Effector memory CD8-positive, alpha-beta T cell (primary cell): Measurements from ENCODE around the gene KLF2.

Experiments
- ATAC-seq: fragments of 150-1000 bp; cut with Tn5 transposase; replicated peaks from 2 replicates; pipeline ENCODE4 v1.10.0; 2021; ENCODE audit warnings: mild to moderate bottlenecking, moderate library complexity
- DNase-seq, 3 experiments: peaks; one replicate each; pipeline ENCODE4 v3.0.0; 2021
- H3K27ac Mint-ChIP-seq, 2 donors: one replicate each; pipeline ENCODE4 v1.8.0; 2022; ENCODE audit warnings: mild to moderate bottlenecking in 2 of 2, mixed read lengths in 2 of 2, moderate library complexity in 2 of 2
- H3K27me3 Mint-ChIP-seq, 2 donors: one replicate each; pipeline ENCODE4 v1.8.0; 2022; ENCODE audit warnings: mixed read lengths in 2 of 2
- H3K36me3 Mint-ChIP-seq: one replicate; pipeline ENCODE4 v1.8.0; 2022; ENCODE audit warnings: mild to moderate bottlenecking, moderate library complexity, mixed read lengths; ENCODE audit not compliant: insufficient read depth
- H3K4me1 Mint-ChIP-seq, 2 donors: one replicate each; pipeline ENCODE4 v1.8.0; 2022; ENCODE audit warnings: low read depth in 2 of 2, mixed read lengths in 2 of 2
- H3K4me3 Mint-ChIP-seq, 2 donors: one replicate each; pipeline ENCODE4 v1.8.0; 2022; ENCODE audit warnings: mild to moderate bottlenecking in 2 of 2, mixed read lengths in 2 of 2, moderate library complexity in 2 of 2
- H3K9me3 Mint-ChIP-seq, 2 donors: one replicate each; pipeline ENCODE4 v1.8.0; 2022; ENCODE audit warnings: mixed read lengths in 2 of 2

KLF2 gene

DNA sequence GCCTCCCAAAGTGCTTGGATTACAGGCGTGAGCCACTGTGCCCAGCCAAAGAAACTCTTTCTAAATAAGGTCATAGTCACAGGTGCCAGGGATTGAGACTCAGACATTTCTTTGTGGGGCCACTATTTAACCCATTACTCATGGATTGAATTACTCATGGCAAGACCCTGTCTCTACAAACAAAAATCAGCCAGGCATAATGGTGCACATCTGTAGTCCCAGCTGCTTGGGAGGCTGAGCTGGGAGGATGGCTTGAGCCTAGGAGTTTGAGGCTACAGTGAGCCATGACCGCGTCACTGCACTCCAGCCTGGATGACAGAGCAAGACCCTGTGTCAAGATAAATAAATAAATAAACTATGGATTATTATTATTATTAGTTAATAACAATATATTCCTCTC lies 3.6 kb upstream of the KLF2 start:
- DNase-seq = no peak
- Mint-ChIP-seq H3K4me1 (peaks cover 23 to 24% of the 10 kb centered on the region in 2 donors), H3K27me3 (no peaks in the 10 kb centered on the region), H3K9me3 (no peaks in the 10 kb centered on the region), H3K4me3 (no peak overlapping the region), H3K27ac (no peak overlapping the region), H3K36me3 (peaks cover 28% of the 10 kb centered on the region)
- no peak for ATAC-seq

DNA sequence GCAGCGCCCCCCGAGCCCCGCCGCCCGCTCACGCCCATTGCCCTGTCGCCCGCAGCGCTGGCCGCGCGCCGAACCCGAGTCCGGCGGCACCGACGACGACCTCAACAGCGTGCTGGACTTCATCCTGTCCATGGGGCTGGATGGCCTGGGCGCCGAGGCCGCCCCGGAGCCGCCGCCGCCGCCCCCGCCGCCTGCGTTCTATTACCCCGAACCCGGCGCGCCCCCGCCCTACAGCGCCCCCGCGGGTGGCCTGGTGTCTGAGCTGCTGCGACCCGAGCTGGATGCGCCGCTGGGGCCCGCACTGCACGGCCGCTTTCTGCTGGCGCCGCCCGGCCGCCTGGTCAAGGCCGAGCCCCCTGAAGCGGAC lies 518 bp downstream of the KLF2 start:
- Mint-ChIP-seq H3K4me3 (peak overlapping the region; percentile 52 to 85), H3K27me3 (no peaks in the 10 kb centered on the region), H3K36me3 (peaks cover 68% of the 10 kb centered on the region), H3K27ac (peak overlapping the region; percentile 99), H3K4me1 (peaks cover 47 to 50% of the 10 kb centered on the region in 2 donors), H3K9me3 (peaks cover 0 to 1% of the 10 kb centered on the region in 2 donors)
- peak; percentile 55 to 57 (median 56) for DNase-seq
- ATAC-seq = no peak

- peaks cover 0 to 1% of the 10 kb centered on the region in 2 donors for H3K9me3 Mint-ChIP-seq
- H3K4me3 Mint-ChIP-seq = peak overlapping the region; percentile 97 to 100
- peaks cover 52 to 56% of the 10 kb centered on the region in 2 donors for H3K4me1 Mint-ChIP-seq
- ATAC-seq = no peak
- peak in 2 of 3 experiments; percentile 57 to 65 for DNase-seq
- H3K27ac Mint-ChIP-seq = peak overlapping the region; percentile 100
- H3K36me3 Mint-ChIP-seq = peaks cover 74% of the 10 kb centered on the region
- no peaks in the 10 kb centered on the region for H3K27me3 Mint-ChIP-seq
Observed at GRCh38 chr19:16325641-16326400, 1.2 kb downstream of the KLF2 start.

- ATAC-seq (no peak), DNase-seq (peak; percentile 50 to 59 (median 56))
- peak overlapping the region; percentile 97 to 100 for H3K4me3 Mint-ChIP-seq
- peaks cover 0 to 1% of the 10 kb centered on the region in 2 donors for H3K9me3 Mint-ChIP-seq
- H3K36me3 Mint-ChIP-seq = peaks cover 82% of the 10 kb centered on the region
- no peaks in the 10 kb centered on the region for H3K27me3 Mint-ChIP-seq
- peaks cover 59% of the 10 kb centered on the region in 2 donors for H3K4me1 Mint-ChIP-seq
- H3K27ac Mint-ChIP-seq = peak overlapping the region; percentile 100
Observed at GRCh38 chr19:16326401-16327168, 2.0 kb downstream of the KLF2 start.

GRCh38 chr19:16327169-16327475 lies 2.5 kb downstream of the KLF2 start:
- peaks cover 87% of the 10 kb centered on the region for H3K36me3 Mint-ChIP-seq
- H3K27me3 Mint-ChIP-seq = no peaks in the 10 kb centered on the region
- ATAC-seq (no peak), DNase-seq (peak in 2 of 3 experiments; percentile 42 to 43)
- peak overlapping the region; percentile 100 for H3K27ac Mint-ChIP-seq
- peak overlapping the region; percentile 97 to 100 for H3K4me3 Mint-ChIP-seq
- peaks cover 0 to 1% of the 10 kb centered on the region in 2 donors for H3K9me3 Mint-ChIP-seq
- peaks cover 60 to 63% of the 10 kb centered on the region in 2 donors for H3K4me1 Mint-ChIP-seq

- Mint-ChIP-seq H3K36me3 (peaks cover 91% of the 10 kb centered on the region), H3K27me3 (no peaks in the 10 kb centered on the region), H3K4me3 (peak overlapping the region; percentile 97 to 100), H3K27ac (peak overlapping the region; percentile 100), H3K9me3 (peaks cover 0 to 1% of the 10 kb centered on the region in 2 donors), H3K4me1 (peaks cover 62 to 64% of the 10 kb centered on the region in 2 donors)
- no peak for ATAC-seq
- DNase-seq = peak in 2 of 3 experiments; percentile 18 to 24
Observed at GRCh38 chr19:16327501-16327900, 2.9 kb downstream of the KLF2 start.

DNA sequence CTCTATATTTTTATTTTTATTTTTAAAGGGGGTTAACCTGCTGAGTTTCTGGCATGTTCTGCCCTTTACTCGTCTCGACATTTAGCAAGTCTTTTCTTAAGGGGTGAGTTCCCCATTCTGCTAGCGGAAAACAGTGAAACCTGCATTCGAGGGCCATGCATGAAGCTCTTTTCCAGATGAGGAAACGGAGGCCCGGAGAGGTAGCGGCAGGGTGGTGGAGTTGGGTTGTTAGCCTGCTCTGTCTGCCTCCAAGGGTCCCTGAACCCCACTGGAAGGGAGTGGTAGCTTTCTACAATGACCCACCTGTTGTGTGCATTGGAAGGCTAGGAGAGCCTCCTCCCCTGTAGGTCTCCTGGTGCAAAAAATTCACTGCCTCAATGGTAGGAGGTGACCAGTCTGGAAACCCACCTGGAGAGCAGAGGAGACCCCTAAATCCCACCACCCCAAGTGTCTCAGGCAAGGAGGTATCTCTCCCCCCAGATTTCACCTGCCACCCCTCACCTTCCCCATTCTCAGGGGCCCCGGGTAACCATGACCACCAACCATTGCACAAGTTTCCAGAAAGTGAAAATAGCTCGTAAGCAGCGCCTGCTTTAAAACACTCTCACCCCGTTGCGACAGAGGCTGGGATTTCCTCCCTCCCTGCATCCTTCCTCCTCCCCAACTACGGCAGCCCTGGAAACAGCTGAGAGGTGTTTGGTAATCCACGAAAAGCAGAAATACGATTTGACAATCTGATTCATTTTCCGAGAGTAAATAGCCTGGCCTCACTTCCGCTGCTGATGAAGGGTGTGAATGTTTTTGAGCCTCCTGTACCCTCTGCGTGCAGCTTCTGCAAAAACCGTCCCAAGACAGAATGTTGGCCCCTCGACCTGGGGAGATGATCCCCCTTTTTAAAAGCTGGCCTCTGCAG lies 3.5 kb downstream of the KLF2 start:
- DNase-seq (peak; percentile 52 to 61 (median 60)), ATAC-seq (peak; percentile 0)
- Mint-ChIP-seq H3K4me3 (peak overlapping the region; percentile 97 to 100), H3K27ac (peak overlapping the region; percentile 100), H3K36me3 (peaks cover 93% of the 10 kb centered on the region), H3K27me3 (no peaks in the 10 kb centered on the region), H3K4me1 (peaks cover 58 to 59% of the 10 kb centered on the region in 2 donors), H3K9me3 (peaks cover 0 to 1% of the 10 kb centered on the region in 2 donors)

- H3K4me1 Mint-ChIP-seq = peaks cover 56 to 64% of the 10 kb centered on the region in 2 donors
- peak; percentile 65 to 74 (median 66) for DNase-seq
Observed at GRCh38 chr19:16328824-16329482, 4.3 kb downstream of the KLF2 start.

GRCh38 chr19:16330368-16330801 lies 5.8 kb downstream of the KLF2 start:
- H3K27ac Mint-ChIP-seq = peak overlapping the region; percentile 100
- peak; percentile 91 to 93 (median 91) for DNase-seq
- H3K9me3 Mint-ChIP-seq = peaks cover 0 to 1% of the 10 kb centered on the region in 2 donors
- peak; percentile 69 for ATAC-seq
- H3K36me3 Mint-ChIP-seq = peaks cover 89% of the 10 kb centered on the region
- peak overlapping the region; percentile 97 to 100 for H3K4me3 Mint-ChIP-seq
- peaks cover 61 to 63% of the 10 kb centered on the region in 2 donors for H3K4me1 Mint-ChIP-seq
- H3K27me3 Mint-ChIP-seq = no peaks in the 10 kb centered on the region

More at GRCh38 chr19:16328824-16329482, 4.3 kb downstream of the KLF2 start:
- peak; percentile 20 for ATAC-seq
- H3K9me3 Mint-ChIP-seq = peaks cover 0 to 1% of the 10 kb centered on the region in 2 donors
- H3K27me3 Mint-ChIP-seq = no peaks in the 10 kb centered on the region
- H3K4me3 Mint-ChIP-seq = peak overlapping the region; percentile 97 to 100
- peak overlapping the region; percentile 100 for H3K27ac Mint-ChIP-seq
- peaks cover 94% of the 10 kb centered on the region for H3K36me3 Mint-ChIP-seq

DNA sequence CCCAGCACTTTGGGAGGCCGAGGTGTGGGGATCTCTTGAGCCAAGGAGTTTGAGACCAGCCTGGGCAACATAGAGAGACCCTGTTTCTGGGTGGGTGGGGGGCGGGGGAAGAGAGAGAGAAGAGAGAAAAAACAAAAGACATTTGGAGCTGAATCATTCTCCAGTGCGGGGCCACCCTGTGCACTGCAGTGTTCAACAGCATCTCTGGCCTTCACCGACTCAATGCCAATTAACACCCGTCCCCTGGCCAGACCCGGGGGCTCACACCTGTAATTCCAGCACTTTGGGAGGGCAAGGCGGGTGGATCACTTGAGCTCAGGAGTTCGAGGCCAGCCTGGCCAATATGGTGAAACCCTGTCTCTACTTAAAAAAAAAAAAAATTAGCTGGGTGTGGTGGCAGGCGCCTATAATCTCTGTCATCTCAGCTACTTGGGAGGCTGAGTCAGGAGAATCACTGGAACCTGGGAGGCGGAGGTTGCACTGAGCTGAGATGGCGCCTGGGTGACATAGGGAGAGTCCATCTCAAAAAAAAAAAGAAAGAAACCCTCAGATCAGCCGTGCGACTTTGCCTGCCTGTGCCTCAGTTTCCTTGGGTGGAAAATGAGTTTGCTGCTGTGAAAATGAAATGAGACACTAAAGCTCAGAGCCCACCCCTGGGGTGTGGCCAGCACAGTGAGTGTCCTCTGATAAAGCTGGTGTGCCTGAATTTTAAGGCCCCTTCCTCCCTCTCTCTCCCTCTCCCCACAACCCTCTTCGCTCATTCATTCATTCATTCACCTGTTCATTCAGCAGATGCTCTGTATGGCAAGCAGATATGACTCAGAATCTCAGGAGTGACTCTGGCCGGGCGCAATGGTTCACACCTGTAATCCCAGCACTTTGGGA lies 6.4 kb downstream of the KLF2 start:
- DNase-seq = no peak
- Mint-ChIP-seq H3K27ac (peak overlapping the region; percentile 100), H3K36me3 (peaks cover 83% of the 10 kb centered on the region), H3K9me3 (peaks cover 0 to 1% of the 10 kb centered on the region in 2 donors), H3K27me3 (no peaks in the 10 kb centered on the region), H3K4me1 (peaks cover 60 to 61% of the 10 kb centered on the region in 2 donors), H3K4me3 (peak overlapping the region; percentile 97 to 100)
- ATAC-seq = no peak

- Mint-ChIP-seq H3K4me3 (no peak overlapping the region), H3K27ac (peak overlapping the region; percentile 72 to 83)
- no peak for DNase-seq
Observed at GRCh38 chr19:16333001-16333586, 8.5 kb downstream of the KLF2 start.

More at GRCh38 chr19:16333001-16333586, 8.5 kb downstream of the KLF2 start:
- Mint-ChIP-seq H3K9me3 (peaks cover 0 to 1% of the 10 kb centered on the region in 2 donors), H3K27me3 (no peaks in the 10 kb centered on the region), H3K36me3 (peaks cover 69% of the 10 kb centered on the region), H3K4me1 (peaks cover 63 to 68% of the 10 kb centered on the region in 2 donors)
- no peak for ATAC-seq
